Activated naive CD4-positive, alpha-beta T cell (primary cell): ENCODE measurements around the gene METTL26.
A peak's percentile ranks its signal among the peaks of the same experiment; 100 is the strongest.

Source experiments
- DNase-seq, 4 experiments: peaks; one replicate each; lab custom pipeline; 2025; lab: John Stamatoyannopoulos, UW

Gene METTL26

DNA sequence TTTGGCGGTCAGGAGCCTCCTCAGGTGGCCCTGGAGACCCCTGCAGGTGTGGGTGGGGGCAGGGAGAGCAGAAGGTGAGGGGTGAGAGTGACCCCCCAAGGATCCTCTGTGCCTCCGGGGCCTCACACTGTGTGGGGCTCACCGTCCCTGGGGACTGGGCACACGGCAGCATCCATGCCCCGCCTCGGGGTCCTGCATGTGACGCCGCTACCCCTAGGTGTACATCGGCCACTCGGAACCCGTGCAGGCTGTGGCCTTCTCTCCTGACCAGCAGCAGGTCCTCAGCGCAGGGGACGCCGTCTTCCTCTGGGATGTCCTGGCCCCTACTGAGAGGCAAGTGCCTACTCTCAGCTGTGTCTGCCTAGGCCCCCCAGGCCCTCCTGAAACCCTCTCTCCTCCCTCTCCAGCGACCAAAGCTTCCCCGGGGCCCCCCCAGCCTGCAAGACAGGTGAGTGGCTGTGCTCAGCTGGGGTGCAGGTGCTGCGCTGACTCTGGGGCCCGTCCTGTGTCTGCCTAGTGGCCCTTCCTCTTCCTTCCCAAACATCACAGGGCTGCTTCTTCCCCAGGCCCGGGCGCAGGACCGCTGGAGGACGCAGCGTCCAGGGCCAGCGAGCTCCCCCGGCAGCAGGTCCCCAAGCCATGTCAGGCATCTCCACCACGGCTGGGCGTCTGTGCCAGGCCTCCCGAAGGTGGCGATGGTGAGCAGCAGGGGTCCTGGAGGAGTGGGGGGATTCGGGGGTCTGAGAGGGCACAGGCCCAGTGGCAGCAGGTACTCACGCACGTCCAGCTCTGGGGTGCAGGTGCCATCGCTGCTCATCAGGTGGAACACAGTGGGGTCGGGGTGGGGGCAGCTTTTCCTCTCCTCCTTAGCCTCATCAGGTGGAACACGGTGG lies 22.8 kb upstream of the METTL26 start:
- no peak for DNase-seq

DNA sequence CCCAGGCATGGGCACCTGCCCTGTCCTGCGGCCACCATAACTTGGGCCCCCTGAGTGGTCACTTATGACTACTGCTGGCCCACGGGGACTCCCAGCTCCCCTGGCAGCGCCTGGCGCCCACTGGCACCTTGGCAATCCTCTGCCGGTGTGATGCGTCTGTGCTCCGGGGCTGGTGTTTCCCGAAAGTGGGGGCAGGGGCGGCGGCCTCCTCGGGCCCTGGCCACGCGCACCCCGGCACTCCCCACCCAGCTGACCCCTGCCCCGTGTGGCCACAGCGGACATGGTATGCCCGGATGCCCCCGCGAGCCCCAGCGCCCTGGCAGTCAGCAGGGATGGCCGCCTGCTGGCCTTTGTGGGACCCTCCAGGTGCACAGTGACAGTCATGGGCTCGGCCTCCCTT lies 21.4 kb upstream of the METTL26 start:
- DNase-seq: no peak

DNA sequence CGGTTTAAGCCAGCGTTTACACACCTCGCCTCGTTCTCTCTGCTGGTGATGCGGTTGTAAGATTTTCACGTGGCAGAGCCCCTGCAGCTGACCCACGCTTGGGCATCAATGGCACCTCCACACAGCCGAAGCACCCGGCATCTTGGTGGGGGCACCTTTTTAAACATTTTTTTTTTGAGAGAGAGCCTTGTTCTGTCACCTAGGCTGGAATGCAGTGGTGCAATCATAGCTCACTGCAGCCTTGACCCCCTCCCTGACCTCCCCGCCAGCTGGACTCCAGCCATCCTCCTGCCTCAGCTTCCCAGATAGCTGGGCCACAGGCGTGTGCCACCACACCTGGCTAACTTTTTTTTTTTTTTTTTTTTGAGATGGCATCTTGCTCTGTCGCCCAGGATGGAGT lies 17.9 kb upstream of the METTL26 start:
- no peak for DNase-seq

DNA sequence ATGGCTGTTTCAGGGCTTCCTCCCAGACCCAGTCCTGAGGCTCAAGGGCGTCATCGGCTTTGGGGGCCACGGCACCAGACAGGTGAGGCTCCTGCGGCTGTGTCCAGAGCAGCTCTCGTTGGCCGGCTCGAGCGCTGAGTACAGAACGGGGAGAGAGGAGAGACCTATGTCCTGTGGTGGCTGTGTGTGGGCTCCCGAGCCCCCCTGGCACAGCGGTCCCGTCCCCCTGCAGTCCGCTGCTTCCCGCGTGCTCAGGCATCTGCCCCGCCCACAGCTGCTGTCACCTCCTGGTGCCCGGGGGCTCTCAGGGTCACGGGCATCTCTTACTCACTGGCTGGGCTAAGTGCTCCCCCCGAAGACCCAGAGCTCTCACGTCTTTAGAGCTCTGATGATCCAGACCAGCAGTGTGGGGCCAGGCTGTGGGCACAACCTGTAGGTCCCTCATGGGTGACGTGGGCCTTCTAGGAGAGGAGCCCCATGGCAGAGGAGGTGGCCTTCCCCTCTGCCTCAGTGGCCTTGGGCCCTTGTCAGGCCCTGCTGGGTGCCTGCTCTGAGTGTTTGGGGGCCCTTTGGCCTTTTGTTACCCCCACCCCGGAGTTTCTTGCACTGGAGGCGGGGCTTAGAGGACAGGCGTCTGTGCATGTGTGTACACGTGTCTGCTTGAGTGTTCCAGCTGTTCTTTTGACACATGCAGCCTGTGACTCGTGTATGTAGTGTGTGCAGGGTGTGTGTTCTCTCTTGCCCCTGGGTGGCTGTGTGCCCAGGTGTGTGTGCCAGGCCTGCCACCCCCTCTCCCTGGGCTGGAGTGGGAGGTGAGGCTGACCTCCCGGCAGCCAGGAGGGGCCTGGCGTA lies 16.6 kb upstream of the METTL26 start:
- DNase-seq: no peak

DNA sequence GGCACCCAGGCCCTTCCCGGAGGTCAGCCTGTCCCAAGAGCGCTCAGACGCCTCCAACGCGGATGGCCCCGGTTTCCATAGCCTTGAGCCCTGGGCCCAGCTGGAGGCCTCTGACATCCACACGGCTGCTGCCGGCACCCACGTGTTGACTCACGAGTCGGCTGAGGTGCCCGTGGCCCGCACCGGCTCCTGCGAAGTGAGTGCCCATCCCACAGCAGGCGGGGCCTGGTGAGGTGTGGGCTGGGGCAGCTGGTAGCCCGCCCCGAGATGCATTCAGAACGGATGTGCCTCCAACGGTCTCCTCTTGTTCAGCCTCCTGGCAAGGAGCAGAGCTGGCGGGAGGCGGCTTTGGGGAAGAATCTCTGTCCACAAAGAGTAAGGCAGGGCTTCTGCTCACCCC lies 15.7 kb upstream of the METTL26 start:
- DNase-seq: no peak

DNA sequence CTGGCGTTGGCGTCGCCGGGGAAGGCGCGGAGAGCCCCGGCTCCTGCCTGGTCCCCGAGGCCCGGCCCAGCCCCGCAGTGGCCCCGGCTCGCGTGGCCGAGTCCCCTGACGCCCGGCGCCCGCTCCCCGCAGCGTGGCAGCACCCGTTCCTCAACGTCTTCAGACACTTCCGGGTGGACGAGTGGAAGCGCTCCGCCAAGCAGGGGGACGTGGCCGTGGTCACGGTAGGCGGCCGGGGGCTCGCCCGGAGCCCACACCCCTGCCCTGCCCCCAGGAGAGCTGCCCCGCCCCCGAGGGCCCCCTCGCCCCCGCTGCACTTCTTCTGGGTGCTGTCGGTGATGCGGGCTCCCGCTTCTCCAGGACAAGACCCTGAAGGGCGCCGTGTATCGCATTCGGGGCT lies 13.5 kb upstream of the METTL26 start:
- no peak for DNase-seq

DNA sequence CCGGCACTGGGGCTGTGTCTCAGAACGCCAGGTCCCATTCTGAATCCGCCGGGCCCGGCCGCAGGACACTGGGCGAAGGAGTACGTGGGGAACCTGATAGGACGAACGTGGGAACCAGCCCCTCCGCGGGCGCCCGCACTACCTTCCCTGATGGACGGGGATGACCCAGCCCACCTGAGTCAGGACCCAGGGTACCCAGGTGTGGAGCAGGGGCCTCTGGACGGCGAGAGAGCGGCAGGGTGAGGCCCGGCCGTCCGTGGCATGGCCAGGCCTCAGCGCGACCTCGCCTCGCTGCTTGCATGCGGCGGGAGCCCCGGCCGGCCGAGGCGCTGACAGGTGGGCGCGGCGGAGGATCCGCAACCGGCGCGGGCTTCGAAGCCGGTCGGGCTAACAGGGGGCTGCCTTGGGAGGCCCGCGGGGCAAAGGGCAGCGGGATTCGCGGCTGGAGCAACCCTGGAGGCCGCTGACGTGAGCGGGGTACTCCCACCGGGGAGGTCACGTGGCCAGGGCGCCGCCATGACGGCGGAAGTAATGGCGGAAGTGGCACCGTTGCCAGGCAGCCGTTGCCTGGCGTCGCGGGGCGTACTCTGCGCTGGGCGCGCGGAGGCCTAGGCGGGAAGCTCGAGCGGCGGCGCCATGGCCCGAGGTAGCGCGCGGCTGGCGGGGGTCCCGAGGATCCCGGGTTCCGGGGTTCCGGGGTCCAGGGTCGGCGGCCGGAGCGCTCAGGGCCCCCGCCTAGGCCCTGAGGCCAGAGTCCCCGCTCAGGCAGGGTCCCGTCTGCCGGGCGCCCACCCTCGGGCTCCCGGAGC lies 12.9 kb upstream of the METTL26 start, which contains the start of gene WDR90:
Gene WDR90, plus strand, starts transcription at position 585 of the 809 bp plus-strand sequence. Its CDS starts 52 bp downstream, at position 637.
- peak; percentile 77 to 90 (median 80) for DNase-seq

DNA sequence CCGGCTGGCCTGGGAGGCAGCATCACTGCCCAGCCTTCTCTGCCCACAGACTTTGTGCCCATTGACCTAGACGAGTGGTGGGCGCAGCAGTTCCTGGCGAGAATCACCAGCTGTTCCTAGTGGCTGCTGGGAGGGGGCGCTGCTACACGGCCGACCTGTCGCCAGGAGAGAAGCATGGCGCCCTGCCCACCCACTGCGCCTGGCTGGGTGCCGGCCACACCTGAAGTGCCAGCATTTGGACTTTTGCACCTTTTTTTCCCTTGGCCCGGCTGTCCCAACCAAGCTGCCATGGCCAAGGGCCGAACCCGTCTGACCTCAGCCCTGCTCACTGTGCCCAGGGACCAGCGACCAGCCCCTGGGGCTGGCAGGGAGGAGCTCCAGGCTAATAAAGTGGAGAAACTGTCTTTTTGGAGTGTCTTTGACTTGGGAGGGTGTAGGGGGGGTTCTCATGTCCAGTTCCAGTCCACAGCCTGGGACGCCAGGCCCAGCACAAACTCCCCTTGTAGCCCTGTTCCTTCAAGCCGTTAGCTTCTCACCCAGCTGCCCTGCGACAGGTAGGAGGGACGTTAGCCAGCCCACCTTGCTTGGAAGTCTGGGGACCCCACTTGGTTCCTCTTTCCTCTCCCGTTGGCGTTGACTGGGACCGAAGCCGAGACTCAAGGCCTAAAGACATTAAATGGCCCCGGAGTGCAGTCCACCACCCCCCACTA lies 12.1 kb upstream of the METTL26 start:
- DNase-seq: no peak

DNA sequence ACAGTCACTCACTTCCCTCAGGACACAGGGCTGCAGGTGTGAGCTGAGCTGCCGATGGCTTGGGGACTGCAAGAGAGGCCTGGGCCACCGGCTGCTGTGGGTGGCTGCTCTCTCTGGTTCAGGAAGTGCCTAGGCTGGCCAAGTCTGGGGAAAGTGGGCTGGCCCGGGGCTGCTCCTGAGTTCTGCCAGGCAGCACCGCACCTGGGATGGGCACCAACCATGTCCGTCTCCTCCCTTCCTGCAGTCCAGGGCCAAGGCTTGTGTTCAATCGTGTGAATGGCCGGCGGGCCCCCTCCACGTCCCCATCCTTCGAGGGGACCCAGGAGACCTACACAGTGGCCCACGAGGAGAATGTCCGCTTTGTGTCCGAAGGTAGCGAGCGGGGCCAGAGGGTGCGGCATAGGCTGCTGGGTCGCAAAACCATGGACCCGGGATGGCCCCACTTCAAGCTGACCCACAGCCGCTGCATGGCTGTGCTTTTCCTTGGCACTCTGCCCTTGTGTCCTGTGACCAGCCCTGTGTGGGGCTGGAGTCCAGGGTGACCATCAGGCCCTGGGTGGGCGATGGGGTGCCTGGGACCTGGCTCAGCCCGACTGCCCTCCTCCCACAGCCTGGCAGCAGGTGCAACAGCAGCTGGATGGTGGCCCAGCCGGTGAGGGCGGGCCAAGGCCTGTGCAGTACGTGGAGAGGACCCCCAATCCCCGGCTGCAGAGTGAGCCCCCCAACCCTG lies 11.2 kb upstream of the METTL26 start:
- no peak for DNase-seq

DNA sequence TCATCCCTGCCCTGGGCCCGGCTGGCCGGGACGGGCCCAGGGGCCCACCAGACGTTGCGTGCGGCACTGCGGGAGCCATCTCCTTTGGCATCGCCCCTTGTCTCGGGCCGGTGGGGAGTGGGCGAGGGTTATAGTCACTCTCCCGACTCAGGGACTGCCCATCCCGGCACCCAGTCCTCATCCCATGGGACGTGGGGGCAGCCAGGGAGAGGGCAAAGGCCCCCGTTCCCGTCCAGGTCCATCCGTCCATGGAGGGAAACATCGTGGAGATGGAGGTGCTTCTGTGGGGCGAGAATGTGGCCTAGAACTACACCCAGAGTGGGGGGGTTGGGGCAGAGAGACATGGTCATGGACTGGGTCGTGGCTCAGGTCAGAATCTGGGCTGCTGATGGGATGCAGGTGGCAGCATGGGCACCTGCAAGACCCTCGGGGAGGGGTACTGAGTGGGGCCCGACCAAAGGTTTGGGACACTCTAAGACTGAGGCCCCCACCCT lies 10.6 kb upstream of the METTL26 start:
- no peak for DNase-seq

DNA sequence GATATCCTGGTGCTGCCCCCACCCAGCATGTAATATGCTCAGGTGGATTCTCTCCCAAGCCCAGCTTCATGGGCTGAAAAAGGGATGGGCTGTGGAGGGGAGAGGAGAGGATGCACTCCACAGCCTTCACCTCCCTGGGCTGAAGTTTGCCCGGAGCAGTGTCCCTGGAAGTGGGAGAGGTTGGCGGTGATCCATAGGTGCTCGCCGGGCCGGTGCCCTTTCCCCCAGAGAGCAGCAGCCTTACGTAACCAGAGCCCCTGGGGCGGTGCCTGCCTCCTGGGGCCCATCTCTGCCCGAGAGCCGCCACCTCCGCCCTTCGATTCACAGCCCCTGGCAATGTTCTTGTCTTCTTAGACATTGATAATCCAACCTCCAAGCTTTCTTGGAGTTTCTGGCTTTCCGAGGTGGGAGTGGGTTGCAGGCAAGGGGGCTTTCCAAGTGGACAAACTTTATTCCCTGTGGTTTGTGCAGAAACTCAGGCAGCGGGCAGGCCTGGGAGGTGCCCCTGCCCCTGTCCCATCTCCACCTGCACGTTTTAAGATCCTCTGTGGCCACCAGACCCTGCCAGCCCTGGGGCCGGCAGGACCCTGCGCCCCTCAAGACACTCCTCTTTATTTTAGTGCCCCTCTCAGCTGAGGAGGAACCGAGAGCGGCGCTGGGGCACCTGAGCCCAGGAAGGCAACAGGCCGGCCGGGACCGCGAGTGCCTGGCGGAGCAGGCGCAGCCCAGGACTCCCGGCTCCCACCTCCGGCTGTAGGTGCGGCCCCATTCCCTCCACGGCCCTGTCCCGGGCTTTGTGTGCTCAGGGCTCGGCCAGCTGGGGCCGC lies 10.0 kb upstream of the METTL26 start:
- DNase-seq: no peak

DNA sequence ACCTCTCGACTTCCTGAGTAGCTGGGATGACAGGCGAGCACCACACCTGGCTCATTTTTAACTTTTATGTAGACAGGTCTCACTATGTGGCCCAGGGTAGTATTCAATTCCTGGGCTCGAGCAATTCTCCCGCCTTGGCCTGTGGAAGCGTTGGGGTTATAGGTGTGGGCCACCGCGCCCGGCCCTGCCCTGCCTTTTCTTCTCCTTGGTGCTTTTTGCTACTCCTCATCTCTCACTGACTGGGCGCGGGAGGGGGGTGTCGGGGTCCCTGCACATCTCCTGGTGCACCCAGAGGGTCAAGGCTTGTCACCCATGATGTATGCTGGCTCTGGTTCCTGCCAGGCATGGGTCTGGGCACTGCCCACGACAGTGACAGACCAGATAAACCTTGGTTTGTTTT lies 8.5 kb upstream of the METTL26 start:
- DNase-seq: no peak

DNA sequence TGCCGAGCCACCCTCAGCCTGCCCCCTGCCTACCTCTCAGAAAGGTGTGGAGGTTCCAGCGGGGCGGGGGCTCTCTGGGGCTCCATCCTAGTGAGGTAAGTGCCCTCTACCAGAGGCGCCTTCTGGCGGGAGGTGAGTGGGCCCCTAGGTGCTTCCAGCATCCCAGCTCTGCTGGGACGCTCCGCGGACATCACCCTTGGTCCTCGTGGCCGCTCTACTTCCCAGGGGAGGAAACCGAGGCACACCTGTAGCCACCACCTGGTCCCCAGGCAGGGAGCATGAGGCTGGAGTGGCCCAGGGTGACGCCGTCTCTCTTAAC lies 6.9 kb upstream of the METTL26 start:
- no peak for DNase-seq

DNA sequence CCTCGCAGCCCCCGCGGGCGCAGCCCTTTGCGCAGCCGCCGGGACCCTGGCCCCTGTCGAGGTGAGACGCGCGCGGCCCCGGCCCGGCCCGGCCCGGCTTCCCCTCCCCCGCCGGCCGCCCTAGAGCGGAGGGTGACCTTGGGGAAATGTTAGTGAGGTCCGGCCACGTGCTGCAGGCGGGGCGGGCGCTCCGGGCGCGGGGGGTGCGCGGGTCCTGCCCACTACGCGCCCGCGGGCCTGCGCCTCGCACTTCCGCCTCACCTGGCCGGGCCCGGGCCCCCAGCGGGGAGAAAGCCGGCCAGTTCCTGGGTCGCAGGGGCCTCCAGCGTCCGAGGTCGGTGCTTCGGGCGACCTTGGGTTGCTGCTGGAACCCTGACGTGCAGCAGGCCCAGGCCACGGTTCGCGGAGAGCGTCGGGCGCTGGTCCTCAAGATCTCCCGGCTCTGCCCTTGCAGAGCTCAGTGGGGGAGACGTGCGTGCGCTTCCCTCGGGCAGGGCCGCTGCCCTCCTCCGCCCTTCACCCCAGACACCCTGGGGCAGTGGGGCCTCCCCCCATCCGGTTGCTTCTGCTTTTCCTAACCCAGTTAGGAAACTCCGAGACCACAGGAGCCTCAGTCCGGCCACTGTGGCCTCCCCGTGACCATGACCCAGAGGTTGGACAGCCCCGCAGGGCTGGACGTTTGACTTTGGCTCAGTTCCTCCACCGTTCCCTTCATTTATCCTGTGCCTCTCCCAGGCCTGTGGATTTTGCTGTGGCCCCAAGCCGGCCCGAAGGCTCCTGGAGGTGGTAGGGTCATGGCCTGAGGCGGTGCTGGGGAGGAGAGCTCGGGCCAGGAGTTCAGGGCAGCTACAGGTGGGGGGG lies 6.3 kb upstream of the METTL26 start:
- no peak for DNase-seq

DNA sequence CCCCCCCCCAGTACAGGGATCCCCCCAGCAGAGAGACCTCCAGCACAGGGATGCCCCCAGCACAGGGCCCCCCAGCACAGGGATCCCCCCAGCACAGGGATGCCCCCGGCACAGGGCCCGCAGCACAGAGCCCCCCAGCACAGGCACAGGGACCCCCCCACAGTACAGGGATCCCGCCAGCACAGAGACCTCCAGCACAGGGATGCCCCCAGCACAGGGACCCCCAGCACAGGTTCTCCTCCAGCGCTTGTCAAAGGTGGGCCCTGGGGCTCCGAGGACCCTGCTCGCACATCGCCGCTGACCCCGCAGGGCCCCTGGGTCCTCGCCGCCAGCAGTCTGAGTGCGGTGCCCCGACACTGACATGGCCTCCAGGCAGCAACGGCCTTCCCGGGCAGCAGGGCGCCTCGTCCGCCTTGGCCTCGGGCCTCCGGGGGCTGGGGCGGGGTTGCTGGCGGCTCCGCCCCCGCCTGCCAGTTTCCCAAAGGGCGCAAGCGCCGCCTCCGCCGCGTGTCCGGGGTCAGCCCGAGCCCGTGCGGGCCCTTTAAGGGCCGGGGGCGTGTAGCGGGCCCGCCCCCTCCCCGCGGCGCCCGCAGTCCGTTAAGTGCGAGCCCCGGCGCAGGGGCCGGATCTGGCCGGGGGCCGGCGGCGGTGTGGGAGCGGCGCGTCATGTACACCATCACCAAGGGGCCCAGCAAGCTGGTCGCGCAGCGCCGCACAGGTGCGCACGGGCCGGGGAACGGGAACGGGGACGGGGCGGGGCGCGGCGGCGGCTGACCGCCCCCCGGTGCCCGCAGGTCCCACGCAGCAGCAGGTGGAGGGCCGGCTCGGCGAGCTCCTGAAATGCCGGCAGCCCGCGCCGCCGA lies 5.5 kb upstream of the METTL26 start, which contains the start of gene MCRIP2:
Gene MCRIP2, plus strand, starts transcription at position 503 of the 863 bp plus-strand sequence. Its CDS starts 164 bp downstream, at position 667.
- peak in 1 of 4 experiments; percentile 51 for DNase-seq

DNA sequence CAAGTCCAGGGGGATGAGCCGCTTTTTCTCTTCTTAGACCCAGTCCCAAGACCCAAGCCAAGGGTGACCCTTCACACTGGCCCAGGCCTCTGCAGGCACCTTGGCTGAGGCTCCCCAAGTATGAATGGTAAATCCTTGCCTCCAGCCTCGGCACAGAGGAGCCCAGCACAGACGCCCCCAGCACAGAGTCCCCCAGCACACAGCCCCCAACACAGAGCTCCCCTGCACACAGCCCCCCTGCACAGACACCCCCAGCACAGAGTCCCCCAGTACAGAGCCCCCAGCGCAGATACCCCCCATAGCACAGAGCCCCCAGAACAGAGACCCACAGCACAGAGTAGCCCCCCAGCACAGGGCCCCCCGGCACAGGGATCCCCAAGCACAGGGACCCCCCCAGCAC lies 4.5 kb upstream of the METTL26 start:
- DNase-seq: no peak

DNA sequence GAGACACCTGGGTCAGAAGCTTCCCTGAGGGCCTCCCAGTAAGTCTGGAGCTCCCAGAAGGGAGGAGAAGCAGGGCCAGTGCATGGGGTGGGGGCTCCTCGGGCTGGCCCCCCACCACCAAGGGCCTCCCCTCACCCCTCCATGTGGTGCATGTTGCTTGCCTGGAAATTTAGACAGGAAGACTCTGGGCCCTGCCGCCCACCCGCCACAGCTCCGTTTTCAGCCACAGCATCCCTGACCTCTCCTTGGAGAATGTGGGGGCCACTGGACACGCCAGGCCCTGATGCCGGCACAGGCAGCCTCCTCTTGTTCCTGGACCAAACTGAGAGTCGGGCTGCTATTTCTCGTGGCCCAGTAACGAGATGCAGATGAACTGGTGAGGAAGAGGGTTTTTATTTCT lies 2.7 kb upstream of the METTL26 start:
- DNase-seq: no peak

DNA sequence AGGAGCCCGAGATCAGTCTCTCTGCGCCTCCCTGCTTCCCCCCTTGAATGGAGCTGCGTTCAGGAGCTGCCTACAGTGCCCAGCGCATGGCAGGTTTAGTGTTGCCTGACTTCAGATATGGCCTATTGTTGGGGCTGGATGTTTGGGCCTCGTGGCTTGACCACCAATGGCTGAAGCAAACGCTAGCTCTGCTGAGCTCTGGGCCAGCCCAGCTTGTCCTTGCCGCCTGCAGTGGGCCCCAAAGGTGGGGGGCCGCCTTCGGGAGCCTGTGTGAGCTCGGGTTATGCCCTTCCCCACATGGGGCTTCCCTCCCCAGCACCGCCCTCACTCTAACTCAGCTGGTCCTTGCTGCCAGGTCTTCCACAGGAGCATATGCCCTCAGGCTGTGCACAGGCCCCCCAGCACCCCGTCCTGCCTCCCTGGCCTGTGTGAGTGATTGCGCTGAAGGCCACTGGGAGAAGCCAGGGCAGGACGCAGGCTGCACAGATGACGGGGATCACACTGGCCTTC lies 2.0 kb upstream of the METTL26 start:
- no peak for DNase-seq
